SU-DHL-6 (cell line): ENCODE measurements around the gene TTYH1.

ENCODE experiments used
- CTCF ChIP-seq: fragments of 200-600 bp; sonication (generic); IDR thresholded peaks from one replicate; pipeline ENCODE4 v1.5.1; 2017; ENCODE audit warnings: antibody characterized with exemption, mild to moderate bottlenecking, low read length, moderate library complexity; ENCODE audit not compliant: insufficient read depth, poor library complexity, severe bottlenecking
- EZH2phosphoT487 ChIP-seq: fragments of 200-600 bp; sonication (generic), shearing (Covaris generic); conservative IDR thresholded peaks from 2 replicates; pipeline ENCODE4 v1.6.1; 2018; ENCODE audit warnings: mild to moderate bottlenecking, antibody characterized with exemption, low read length, moderate library complexity, mixed read lengths

DNA sequence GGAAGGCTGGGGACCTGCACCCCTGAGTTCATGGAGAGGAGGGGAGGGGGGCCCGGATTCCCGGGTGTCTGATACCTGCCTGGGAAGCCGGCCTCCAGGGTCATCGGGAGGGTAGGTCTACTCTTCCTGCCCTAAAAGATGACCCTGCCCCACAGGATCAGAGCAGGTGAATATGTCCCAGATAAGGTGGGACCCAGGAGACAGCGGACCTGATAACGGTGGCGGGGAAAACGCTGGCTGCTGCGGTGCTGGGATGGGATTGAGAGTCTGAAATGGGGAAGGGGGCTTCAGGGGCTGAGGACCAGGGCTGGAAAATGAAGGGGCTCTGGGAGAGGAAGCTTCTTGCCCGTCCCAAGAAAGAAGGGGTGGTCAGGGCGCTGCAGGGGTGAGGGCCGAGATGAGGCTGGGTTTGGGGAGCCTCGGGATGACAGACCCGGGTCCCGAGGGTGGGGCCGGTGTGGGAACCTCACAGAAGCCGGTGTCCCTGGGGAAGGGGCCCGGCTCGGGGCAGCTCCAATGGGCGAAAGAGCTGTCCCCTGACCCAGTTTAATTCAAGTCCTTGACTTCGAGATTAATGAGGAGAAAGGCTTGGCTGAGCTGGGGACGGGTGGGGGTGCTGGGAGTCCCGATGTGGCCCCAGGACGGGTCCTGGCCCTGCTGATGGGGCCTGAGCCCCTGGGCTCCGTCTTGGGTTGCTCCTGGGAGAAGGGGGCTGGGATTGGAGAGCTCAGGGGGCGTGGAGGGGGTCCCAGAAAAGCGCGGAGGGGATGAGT lies 823 bp downstream of the TTYH1 start:
- no peak for TF ChIP-seq CTCF
- TF ChIP-seq EZH2phosphoT487: no peak
